Omental fat pad (tissue), 4 donors: ENCODE results near the gene LYSMD3. TPM values are rescaled to one million over a fixed set of nuclear protein-coding genes. Genes with fewer than 3 reads are reported as not detected.

Experiments
- ATAC-seq: fragments of 150-250 bp; one replicate; pipeline ENCODE4 v1.9.1; 2016; ENCODE audit warnings: mild to moderate bottlenecking, moderate library complexity; ENCODE audit not compliant: low FRiP score
- DNase-seq: peaks from one replicate; pipeline ENCODE4 v3.0.0-alpha.2; 2019; ENCODE audit warnings: low spot score
- total RNA-seq, 4 donors: library from RNA; depleted of rRNA; stranded (reverse); fragments of >200 nt; gene quantifications; one replicate each; pipeline ENCODE4 v1.1.0, GENCODE V29; 2016
- TF ChIP-seq, protein P1 (sequence below), 3 donors: fragments of 450-650 bp; IDR thresholded peaks; one replicate each; pipeline ENCODE4 v1.5.1; 2016 to 2017; ENCODE audit warnings: antibody characterized with exemption in 3 of 3, mild to moderate bottlenecking in 3 of 3, moderate library complexity in 2 of 3

The LYSMD3 gene
- total RNA-seq, 4 donors from 2014 or later, result 13.9 to 19.9 (median 18.1) TPM

DNA sequence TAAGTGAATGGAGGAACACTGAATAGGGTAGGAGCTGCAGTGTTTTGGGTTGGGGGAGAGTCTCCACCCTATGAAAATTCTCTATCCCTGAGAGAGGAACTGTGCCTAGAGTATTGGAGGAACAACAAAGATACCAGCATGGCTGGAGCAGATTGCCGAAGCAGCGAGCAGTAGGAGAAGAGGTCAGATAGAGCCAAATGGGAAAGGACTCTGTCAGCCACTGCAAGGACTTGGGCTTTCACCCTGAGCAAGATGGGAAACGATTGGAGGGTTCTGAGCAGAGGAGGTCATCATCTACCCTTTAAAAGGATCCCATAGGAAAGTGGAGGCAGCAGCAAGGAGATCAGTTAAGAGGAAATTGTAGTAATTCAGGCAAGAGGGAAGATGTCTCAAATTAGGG is 4.4 kb upstream of the LYSMD3 start:
- ATAC-seq (no peak), DNase-seq (no peak)
- TF ChIP-seq, protein P1, sequence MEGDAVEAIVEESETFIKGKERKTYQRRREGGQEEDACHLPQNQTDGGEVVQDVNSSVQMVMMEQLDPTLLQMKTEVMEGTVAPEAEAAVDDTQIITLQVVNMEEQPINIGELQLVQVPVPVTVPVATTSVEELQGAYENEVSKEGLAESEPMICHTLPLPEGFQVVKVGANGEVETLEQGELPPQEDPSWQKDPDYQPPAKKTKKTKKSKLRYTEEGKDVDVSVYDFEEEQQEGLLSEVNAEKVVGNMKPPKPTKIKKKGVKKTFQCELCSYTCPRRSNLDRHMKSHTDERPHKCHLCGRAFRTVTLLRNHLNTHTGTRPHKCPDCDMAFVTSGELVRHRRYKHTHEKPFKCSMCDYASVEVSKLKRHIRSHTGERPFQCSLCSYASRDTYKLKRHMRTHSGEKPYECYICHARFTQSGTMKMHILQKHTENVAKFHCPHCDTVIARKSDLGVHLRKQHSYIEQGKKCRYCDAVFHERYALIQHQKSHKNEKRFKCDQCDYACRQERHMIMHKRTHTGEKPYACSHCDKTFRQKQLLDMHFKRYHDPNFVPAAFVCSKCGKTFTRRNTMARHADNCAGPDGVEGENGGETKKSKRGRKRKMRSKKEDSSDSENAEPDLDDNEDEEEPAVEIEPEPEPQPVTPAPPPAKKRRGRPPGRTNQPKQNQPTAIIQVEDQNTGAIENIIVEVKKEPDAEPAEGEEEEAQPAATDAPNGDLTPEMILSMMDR (IDR thresholded peaks at IDR 0.05), result no peak

GRCh38 chr5:90530736-90531487 is 1.5 kb upstream of the LYSMD3 start:
- no peak for DNase-seq
- TF ChIP-seq, protein P1 (IDR thresholded peaks at IDR 0.05), result no peak
- ATAC-seq, result no peak

DNA sequence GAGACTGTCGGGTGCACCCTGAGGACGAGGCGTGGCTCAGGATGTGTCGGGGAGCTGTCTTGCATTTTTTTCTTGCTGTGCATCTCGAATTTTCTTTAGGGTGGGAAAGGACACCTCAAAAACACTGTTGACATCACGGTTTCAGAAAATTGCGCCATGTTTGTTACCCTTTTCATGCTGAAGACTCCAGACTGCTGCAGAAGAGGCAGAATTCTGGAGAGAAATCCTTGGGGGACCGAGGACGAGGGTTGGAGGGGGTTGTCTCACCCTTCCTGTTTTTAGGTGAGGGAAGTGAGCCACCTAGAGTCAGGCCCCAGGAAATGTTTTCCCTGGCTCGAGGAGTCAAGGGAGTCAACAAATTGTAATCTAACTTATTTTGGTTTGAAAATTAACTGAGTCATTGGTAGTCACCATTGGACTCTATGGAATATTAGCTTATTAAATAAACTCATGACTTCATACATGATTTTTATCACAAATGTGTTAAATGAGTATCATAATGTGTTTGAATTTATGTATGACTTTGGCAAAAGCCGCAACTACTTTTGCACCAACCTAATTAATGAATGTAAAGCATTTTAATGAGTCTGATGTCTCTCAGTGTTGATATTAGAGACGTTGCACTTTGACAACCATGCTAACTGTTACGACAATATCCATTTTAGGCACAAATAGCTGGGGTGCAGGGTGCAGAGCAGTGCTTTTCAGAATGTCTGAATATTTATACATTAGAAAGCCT is 724 bp upstream of the LYSMD3 start:
- TF ChIP-seq, protein P1 (IDR thresholded peaks at IDR 0.05), result peak in 1 of 3 donors; percentile 16
- ATAC-seq, result peak; percentile 89
- peak; percentile 28 for DNase-seq

- TF ChIP-seq, protein P1 (IDR thresholded peaks at IDR 0.05), result no peak
- ATAC-seq (peak; percentile 6), DNase-seq (no peak)
These were observed 687 bp downstream of the LYSMD3 start for GRCh38 chr5:90528601-90529193.

GRCh38 chr5:90519081-90519480 is 10.3 kb downstream of the LYSMD3 start:
- ATAC-seq (no peak), DNase-seq (no peak)
- TF ChIP-seq, protein P1 (IDR thresholded peaks at IDR 0.05), result no peak

- no peak for DNase-seq
- TF ChIP-seq, protein P1 (IDR thresholded peaks at IDR 0.05), result no peak
- ATAC-seq, result no peak
These were observed 10.7 kb downstream of the LYSMD3 start for GRCh38 chr5:90518661-90519060.
